ENCODE data around the gene CALR3. TPM values are rescaled to one million over a fixed set of nuclear protein-coding genes. Genes with fewer than 3 reads are reported as not detected.
"Not testable (repeated sequence)": the region's sequence is repeated elsewhere in the genome, so short reads cannot be mapped to it uniquely, and the experiment has no call there.

The CALR3 gene
- total RNA-seq, 1 donor from 2014 or later: 2.0 TPM

- no peaks in the 10 kb centered on the region for H3K4me1 ChIP-seq
- H3K79me2 ChIP-seq (ENCODE audit: low read depth): no peaks in the 10 kb centered on the region
- no peaks in the 10 kb centered on the region for H3K9me3 Mint-ChIP-seq
- H3K27me3 Mint-ChIP-seq (ENCODE audit: insufficient read depth, low read depth): no peaks in the 10 kb centered on the region
- no peak overlapping the region for H2AFZ ChIP-seq (replicated peaks)
- no peak overlapping the region for H3K4me3 Mint-ChIP-seq
- no peak overlapping the region for H3K27ac Mint-ChIP-seq
- TF ChIP-seq EZH2phosphoT487 (IDR thresholded peaks at IDR 0.05): no peak
- TF ChIP-seq CTCF (IDR thresholded peaks at IDR 0.05): no peak
- no peak for TF ChIP-seq EZH2 (IDR thresholded peaks at IDR 0.05)
- H3K4me3 ChIP-seq: no peak overlapping the region
- H3K27me3 ChIP-seq: no peaks in the 10 kb centered on the region
- H3K4me2 ChIP-seq: no peak overlapping the region
- no peaks in the 10 kb centered on the region for H3F3A ChIP-seq (ENCODE audit: low read depth)
- peaks cover 12% of the 10 kb centered on the region for H3K36me3 Mint-ChIP-seq
- H3K27ac ChIP-seq: no peak overlapping the region
- H3K9ac ChIP-seq: no peak overlapping the region
- no peaks in the 10 kb centered on the region for H3K9me3 ChIP-seq (ENCODE audit: low read depth)
- H4K20me1 ChIP-seq (ENCODE audit: low read depth): no peaks in the 10 kb centered on the region
- no peaks in the 10 kb centered on the region for H3K36me3 ChIP-seq
- no peak for DNase-seq (ENCODE audit: low spot score)
- no peaks in the 10 kb centered on the region for H3K4me1 Mint-ChIP-seq
Observed at GRCh38 chr19:16509141-16510061, 13.4 kb upstream of the CALR3 start.

GRCh38 chr19:16508546-16508945, 12.6 kb upstream of the CALR3 start:
- Mint-ChIP-seq H3K9me3 (no peaks in the 10 kb centered on the region), H3K36me3 (peaks cover 11% of the 10 kb centered on the region), H3K4me1 (no peaks in the 10 kb centered on the region), H3K4me3 (no peak overlapping the region), H3K27me3 (ENCODE audit: insufficient read depth, low read depth) (no peaks in the 10 kb centered on the region), H3K27ac (no peak overlapping the region)
- H4K20me1 ChIP-seq (ENCODE audit: low read depth): no peaks in the 10 kb centered on the region
- H3K36me3 ChIP-seq: no peaks in the 10 kb centered on the region
- H3K27ac ChIP-seq: no peak overlapping the region
- no peak overlapping the region for H2AFZ ChIP-seq (replicated peaks)
- no peak for DNase-seq (ENCODE audit: low spot score)
- H3K4me1 ChIP-seq: no peaks in the 10 kb centered on the region
- H3K79me2 ChIP-seq (ENCODE audit: low read depth): no peaks in the 10 kb centered on the region
- H3K4me2 ChIP-seq: no peak overlapping the region
- no peak overlapping the region for H3K4me3 ChIP-seq
- no peaks in the 10 kb centered on the region for H3K27me3 ChIP-seq
- no peak overlapping the region for H3K9ac ChIP-seq
- no peaks in the 10 kb centered on the region for H3K9me3 ChIP-seq (ENCODE audit: low read depth)
- H3F3A ChIP-seq (ENCODE audit: low read depth): no peaks in the 10 kb centered on the region
- no peak for TF ChIP-seq EZH2 (IDR thresholded peaks at IDR 0.05)
- no peak for TF ChIP-seq EZH2phosphoT487 (IDR thresholded peaks at IDR 0.05)
- no peak for TF ChIP-seq CTCF (IDR thresholded peaks at IDR 0.05)

GRCh38 chr19:16506961-16507360, 11.0 kb upstream of the CALR3 start:
- DNase-seq (ENCODE audit: low spot score): no peak
- Histone ChIP-seq H3K27me3 (no peaks in the 10 kb centered on the region), H3K9me3 (ENCODE audit: low read depth) (no peaks in the 10 kb centered on the region), H2AFZ (replicated peaks) (no peak overlapping the region), H3K27ac (no peak overlapping the region), H3K9ac (no peak overlapping the region), H3K79me2 (ENCODE audit: low read depth) (no peaks in the 10 kb centered on the region), H3F3A (ENCODE audit: low read depth) (no peaks in the 10 kb centered on the region), H4K20me1 (ENCODE audit: low read depth) (no peaks in the 10 kb centered on the region), H3K4me3 (no peak overlapping the region), H3K4me2 (no peak overlapping the region), H3K4me1 (no peaks in the 10 kb centered on the region), H3K36me3 (no peaks in the 10 kb centered on the region)
- peaks cover 8% of the 10 kb centered on the region for H3K36me3 Mint-ChIP-seq
- no peaks in the 10 kb centered on the region for H3K9me3 Mint-ChIP-seq
- no peak overlapping the region for H3K4me3 Mint-ChIP-seq
- TF ChIP-seq EZH2 (IDR thresholded peaks at IDR 0.05): no peak
- no peak for TF ChIP-seq CTCF (IDR thresholded peaks at IDR 0.05)
- TF ChIP-seq EZH2phosphoT487 (IDR thresholded peaks at IDR 0.05): no peak
- H3K4me1 Mint-ChIP-seq: no peaks in the 10 kb centered on the region
- H3K27me3 Mint-ChIP-seq (ENCODE audit: insufficient read depth, low read depth): no peaks in the 10 kb centered on the region
- H3K27ac Mint-ChIP-seq: no peak overlapping the region

- not testable (repeated sequence) for H3K4me2 ChIP-seq; H3K9ac ChIP-seq; H3K27ac Mint-ChIP-seq; DNase-seq (ENCODE audit: low spot score); H3K27me3 ChIP-seq; H4K20me1 ChIP-seq (ENCODE audit: low read depth); H3K27ac ChIP-seq; H3K36me3 ChIP-seq; H3K4me3 ChIP-seq; H2AFZ ChIP-seq (replicated peaks); H3K4me3 Mint-ChIP-seq; H3K4me1 ChIP-seq; H3K79me2 ChIP-seq (ENCODE audit: low read depth); H3K9me3 Mint-ChIP-seq; H3K9me3 ChIP-seq (ENCODE audit: low read depth); H3K27me3 Mint-ChIP-seq (ENCODE audit: insufficient read depth, low read depth); H3K36me3 Mint-ChIP-seq; H3K4me1 Mint-ChIP-seq; H3F3A ChIP-seq (ENCODE audit: low read depth)
Observed at GRCh38 chr19:16506161-16506560, 10.2 kb upstream of the CALR3 start.
